LNCAP (cell line): ENCODE measurements around the gene FHOD3.

Source experiments
- TF ChIP-seq, protein P1 (sequence below): fragments of 450-650 bp; IDR thresholded peaks from 2 replicates; pipeline ENCODE4 v1.5.1; 2017; ENCODE audit warnings: mild to moderate bottlenecking

FHOD3 gene

DNA sequence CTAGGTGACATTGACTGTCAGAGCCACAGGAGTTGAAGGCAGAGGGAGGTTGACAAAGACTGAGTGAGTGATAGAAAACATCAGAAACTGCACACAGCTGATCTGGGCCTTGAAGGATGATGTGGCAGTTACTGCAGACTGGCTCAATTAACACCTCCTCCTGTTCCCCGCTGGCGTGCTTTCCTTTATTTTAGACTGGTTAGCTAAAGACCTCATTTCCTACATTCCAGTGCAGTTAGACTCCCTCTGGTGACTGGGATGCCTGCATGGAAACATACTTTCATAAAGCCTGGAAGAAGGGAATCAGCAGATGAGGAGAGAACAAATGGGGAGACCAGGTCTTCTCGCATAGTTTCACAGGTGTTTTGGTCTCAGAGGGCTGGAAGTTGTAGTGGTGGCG is 524.2 kb downstream of the FHOD3 start:
- TF ChIP-seq, protein P1, sequence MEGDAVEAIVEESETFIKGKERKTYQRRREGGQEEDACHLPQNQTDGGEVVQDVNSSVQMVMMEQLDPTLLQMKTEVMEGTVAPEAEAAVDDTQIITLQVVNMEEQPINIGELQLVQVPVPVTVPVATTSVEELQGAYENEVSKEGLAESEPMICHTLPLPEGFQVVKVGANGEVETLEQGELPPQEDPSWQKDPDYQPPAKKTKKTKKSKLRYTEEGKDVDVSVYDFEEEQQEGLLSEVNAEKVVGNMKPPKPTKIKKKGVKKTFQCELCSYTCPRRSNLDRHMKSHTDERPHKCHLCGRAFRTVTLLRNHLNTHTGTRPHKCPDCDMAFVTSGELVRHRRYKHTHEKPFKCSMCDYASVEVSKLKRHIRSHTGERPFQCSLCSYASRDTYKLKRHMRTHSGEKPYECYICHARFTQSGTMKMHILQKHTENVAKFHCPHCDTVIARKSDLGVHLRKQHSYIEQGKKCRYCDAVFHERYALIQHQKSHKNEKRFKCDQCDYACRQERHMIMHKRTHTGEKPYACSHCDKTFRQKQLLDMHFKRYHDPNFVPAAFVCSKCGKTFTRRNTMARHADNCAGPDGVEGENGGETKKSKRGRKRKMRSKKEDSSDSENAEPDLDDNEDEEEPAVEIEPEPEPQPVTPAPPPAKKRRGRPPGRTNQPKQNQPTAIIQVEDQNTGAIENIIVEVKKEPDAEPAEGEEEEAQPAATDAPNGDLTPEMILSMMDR: no peak

DNA sequence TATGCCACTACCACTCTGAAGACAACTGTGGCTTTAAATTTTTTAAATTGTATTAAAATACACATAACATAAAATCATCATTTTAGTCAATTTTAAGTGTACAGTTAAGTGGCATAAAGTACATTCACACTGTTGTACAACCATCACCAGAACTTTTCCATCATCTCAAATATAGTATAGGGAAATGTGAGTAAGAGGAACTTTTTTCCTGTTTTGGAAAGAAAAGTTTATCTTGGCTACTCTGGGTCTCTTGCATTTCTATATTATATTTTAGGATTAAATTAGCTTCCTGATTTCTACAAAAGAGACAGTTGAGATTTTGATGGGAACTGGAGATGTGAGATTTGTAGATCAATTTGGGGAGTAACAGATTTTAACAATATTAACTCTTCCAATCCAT is 528.0 kb downstream of the FHOD3 start:
- TF ChIP-seq, protein P1: no peak

DNA sequence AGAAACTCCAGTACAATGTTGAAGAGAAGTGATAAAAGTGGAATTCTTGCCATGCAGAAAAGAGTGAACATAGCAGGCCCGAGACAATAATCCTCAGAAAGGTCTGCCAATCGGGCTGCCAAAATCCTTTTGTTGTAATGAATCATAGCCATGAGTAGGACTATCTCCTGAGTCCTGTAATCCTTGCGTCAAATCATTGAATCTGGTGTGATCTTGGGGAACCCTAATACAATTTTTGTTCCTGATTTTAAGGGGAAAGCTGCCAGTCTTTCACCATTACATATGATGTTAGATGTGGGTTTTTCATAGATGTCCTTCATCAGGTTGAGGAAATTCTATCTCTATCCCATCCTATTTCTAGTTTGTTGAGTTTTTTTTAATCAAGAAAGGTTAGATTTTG is 529.0 kb downstream of the FHOD3 start:
- TF ChIP-seq, protein P1: no peak

DNA sequence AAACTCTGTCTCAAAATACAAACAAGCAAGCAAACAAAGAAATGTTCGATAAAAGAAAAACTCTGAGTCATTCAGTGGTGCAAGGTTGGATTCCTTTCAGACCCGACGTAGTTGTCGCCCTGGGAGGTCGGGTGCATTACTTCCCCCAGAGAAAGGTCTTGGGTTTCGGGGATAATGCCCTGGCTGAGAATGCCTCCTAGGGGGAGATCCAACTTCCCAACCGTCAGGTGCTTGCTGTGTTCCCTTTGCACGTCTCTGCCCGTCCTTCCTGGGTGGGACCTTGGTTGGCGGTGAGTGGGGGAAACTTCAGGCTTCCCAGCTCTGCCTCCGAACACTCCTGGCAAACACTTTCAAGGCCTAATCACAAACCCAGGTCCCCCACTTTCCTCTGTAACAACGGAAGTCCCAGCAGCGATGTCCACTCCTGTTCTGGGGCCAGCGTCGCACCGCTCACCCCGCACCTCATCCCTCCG is 530.7 kb downstream of the FHOD3 start:
- TF ChIP-seq, protein P1: no peak

DNA sequence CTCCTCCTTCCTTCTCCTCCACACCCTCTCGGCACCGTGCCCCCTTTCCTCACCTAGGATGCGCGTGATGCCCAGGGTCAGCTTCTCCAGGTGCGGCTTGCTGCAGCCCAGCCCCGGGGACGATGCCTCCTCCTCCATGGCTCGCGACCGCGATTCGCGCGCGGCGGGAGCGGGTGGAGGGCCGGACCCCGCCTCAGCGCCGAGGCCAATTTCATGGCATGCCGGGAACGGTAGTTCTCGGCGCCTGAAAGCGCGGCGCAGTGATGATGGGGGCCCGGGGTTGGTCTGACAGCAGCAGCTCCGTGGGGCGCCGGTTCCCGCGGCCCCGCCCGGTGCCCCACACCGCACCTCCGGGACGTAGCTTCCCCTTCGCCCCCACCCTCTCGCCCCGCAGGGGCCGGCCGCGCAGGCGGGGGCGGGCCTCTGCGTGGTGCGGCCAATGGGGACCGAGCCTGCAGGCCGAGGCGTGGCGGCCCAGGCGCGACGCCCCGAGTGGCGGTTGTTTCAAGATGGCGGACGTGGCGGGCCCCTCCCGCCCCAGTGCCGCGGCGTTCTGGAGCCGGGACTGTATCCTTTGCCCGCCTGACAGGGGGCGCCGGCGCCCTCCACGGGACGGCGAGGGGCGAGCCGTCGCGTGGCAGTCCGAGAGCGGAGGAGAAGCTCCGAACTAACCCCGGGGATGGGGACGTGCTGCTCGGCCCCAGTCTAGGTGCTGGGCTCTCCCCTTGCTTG is 531.3 kb downstream of the FHOD3 start, which contains the start of the genes KIAA1328 and TPGS2:
Gene KIAA1328, plus strand, starts transcription at position 498 of the 732 bp plus-strand sequence. Its CDS starts 12 bp downstream, at position 510.
Gene TPGS2, minus strand, starts transcription at position 373 of the 732 bp plus-strand sequence. Its CDS starts 235 bp downstream, at position 138.
- TF ChIP-seq, protein P1: peak; percentile 50; the same call in 1 of the 2 replicates
